Gastroesophageal sphincter (tissue), 4 donors: ENCODE results near the gene C11orf86. TPM values are rescaled to one million over a fixed set of nuclear protein-coding genes. Genes with fewer than 3 reads are reported as not detected.

Experiments
- ATAC-seq: fragments of 150-250 bp; one replicate; pipeline ENCODE4 v1.9.1; 2016; ENCODE audit warnings: mild to moderate bottlenecking, moderate library complexity
- H3K27ac ChIP-seq, 4 donors: fragments of 200-600 bp; sonication (generic) in 3 of 4; 1 replicate in 3 of 4; 2 replicates in 1 of 4; pipeline ENCODE4 v1.5.1; 2016 to 2019
- H3K27me3 ChIP-seq: fragments of 200-600 bp; sonication (generic); one replicate; pipeline ENCODE4 v1.5.1; 2019
- H3K36me3 ChIP-seq, 2 donors: fragments of 200-600 bp; sonication (generic); one replicate each; pipeline ENCODE4 v1.5.1; 2019; ENCODE audit warnings: control low read depth in 1 of 2
- H3K4me1 ChIP-seq, 3 donors: fragments of 200-600 bp; sonication (generic); 1 replicate in 2 of 3; 2 replicates in 1 of 3; pipeline ENCODE4 v1.5.1; 2016 to 2019; ENCODE audit warnings: control low read depth in 2 of 3
- H3K4me3 ChIP-seq, 2 donors: fragments of 200-600 bp; sonication (generic); one replicate each; pipeline ENCODE4 v1.5.1; 2019; ENCODE audit warnings: mild to moderate bottlenecking in 1 of 2, moderate library complexity in 1 of 2
- H3K9me3 ChIP-seq, 3 donors: fragments of 200-600 bp; sonication (generic); one replicate each; pipeline ENCODE4 v1.5.1; 2017 to 2019; ENCODE audit warnings: control low read depth in 2 of 3
- EP300 ChIP-seq: sonication (generic); formaldehyde crosslinking; IDR thresholded peaks from one replicate; pipeline ENCODE4 v1.6.1; 2017; ENCODE audit warnings: antibody characterized with exemption, mild to moderate bottlenecking
- POLR2A ChIP-seq, 2 donors: fragments of 450-650 bp; IDR thresholded peaks; one replicate each; pipeline ENCODE4 v1.6.1; 2017; ENCODE audit warnings: antibody characterized with exemption in 2 of 2, mild to moderate bottlenecking in 2 of 2, moderate library complexity in 1 of 2
- POLR2AphosphoS5 ChIP-seq: sonication (generic); formaldehyde crosslinking; IDR thresholded peaks from one replicate; pipeline ENCODE4 v1.6.1; 2017; ENCODE audit warnings: antibody characterized with exemption
- WGBS, 2 donors: methylation state at CpG; one replicate each; pipeline ENCODE4 v1.1.5; 2018; ENCODE audit warnings: low coverage in 1 of 2; 5-methylcytosine and 5-hydroxymethylcytosine counted together
- total RNA-seq, 4 donors: library from RNA; depleted of rRNA; stranded (reverse); fragments of >200 nt; gene quantifications; one replicate each; pipeline ENCODE4 v1.1.0, GENCODE V29; 2016
- TF ChIP-seq, protein P1 (sequence below), 4 experiments: fragments of 200-600 bp in 2 of 4; fragments of 450-650 bp in 2 of 4; sonication (generic) in 1 of 4; IDR thresholded peaks; one replicate each; pipeline ENCODE4 v1.5.1; 2017 to 2019; ENCODE audit warnings: antibody characterized with exemption in 4 of 4, mild to moderate bottlenecking in 2 of 4, moderate library complexity in 2 of 4

C11orf86 gene
- total RNA-seq, 4 donors from 2014 or later: not detected

DNA sequence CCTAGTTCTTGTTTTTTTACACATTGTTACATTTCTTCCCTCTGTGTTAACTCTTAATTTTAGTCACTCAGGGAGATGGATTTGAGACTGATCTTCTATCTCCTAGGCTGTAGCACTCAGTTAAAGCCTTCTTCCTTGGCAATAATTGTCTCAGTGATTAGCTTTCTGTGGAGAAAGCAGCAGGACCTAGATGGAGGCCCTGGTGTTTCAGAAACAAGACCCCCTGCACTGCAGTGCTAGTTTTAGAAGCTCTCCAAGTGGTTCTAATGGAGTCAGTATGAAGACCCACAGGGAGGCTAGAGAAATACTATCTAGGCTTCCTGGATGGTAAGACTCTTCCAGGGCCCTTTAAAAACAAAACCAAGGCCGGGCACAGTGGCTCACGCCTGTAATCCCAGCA lies 12.9 kb upstream of the C11orf86 start:
- H3K27ac ChIP-seq: no peak overlapping the region
- no peak overlapping the region for H3K4me3 ChIP-seq
- no peaks in the 10 kb centered on the region for H3K9me3 ChIP-seq
- no peak for ATAC-seq
- H3K4me1 ChIP-seq: peaks cover 0 to 14% (median 11%) of the 10 kb centered on the region in 3 donors
- TF ChIP-seq POLR2AphosphoS5 (no peak), POLR2A (IDR thresholded peaks at IDR 0.05) (no peak), EP300 (no peak)
- TF ChIP-seq, protein P1, sequence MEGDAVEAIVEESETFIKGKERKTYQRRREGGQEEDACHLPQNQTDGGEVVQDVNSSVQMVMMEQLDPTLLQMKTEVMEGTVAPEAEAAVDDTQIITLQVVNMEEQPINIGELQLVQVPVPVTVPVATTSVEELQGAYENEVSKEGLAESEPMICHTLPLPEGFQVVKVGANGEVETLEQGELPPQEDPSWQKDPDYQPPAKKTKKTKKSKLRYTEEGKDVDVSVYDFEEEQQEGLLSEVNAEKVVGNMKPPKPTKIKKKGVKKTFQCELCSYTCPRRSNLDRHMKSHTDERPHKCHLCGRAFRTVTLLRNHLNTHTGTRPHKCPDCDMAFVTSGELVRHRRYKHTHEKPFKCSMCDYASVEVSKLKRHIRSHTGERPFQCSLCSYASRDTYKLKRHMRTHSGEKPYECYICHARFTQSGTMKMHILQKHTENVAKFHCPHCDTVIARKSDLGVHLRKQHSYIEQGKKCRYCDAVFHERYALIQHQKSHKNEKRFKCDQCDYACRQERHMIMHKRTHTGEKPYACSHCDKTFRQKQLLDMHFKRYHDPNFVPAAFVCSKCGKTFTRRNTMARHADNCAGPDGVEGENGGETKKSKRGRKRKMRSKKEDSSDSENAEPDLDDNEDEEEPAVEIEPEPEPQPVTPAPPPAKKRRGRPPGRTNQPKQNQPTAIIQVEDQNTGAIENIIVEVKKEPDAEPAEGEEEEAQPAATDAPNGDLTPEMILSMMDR (IDR thresholded peaks at IDR 0.05): no peak
- H3K27me3 ChIP-seq: no peaks in the 10 kb centered on the region
- no CpG with 5 or more reads among the region's 2 CpGs for WGBS, 2 donors
- no peaks in the 10 kb centered on the region for H3K36me3 ChIP-seq

GRCh38 chr11:66962801-66963200 lies 12.3 kb upstream of the C11orf86 start:
- H3K27ac ChIP-seq: no peak overlapping the region
- no peaks in the 10 kb centered on the region for H3K9me3 ChIP-seq
- H3K4me3 ChIP-seq: no peak overlapping the region
- no peak for TF ChIP-seq POLR2A (IDR thresholded peaks at IDR 0.05)
- H3K4me1 ChIP-seq: peaks cover 0 to 8% (median 6%) of the 10 kb centered on the region in 3 donors
- no peak for ATAC-seq
- no peaks in the 10 kb centered on the region for H3K27me3 ChIP-seq
- no peaks in the 10 kb centered on the region for H3K36me3 ChIP-seq
- 86 to 89% methylated on average over 2 to 5 of the region's 5 CpGs for WGBS, 2 donors

GRCh38 chr11:66964495-66964894 lies 10.6 kb upstream of the C11orf86 start:
- Histone ChIP-seq H3K9me3 (no peaks in the 10 kb centered on the region), H3K27me3 (no peaks in the 10 kb centered on the region), H3K4me1 (no peaks in the 10 kb centered on the region), H3K36me3 (no peaks in the 10 kb centered on the region), H3K4me3 (no peak overlapping the region), H3K27ac (no peak overlapping the region)
- TF ChIP-seq EP300 (no peak), POLR2A (IDR thresholded peaks at IDR 0.05) (no peak), POLR2AphosphoS5 (no peak)
- TF ChIP-seq, protein P1 (IDR thresholded peaks at IDR 0.05): no peak
- WGBS, 2 donors: 81 to 83% methylated on average over 1 to 3 of the region's 3 CpGs
- ATAC-seq: no peak

DNA sequence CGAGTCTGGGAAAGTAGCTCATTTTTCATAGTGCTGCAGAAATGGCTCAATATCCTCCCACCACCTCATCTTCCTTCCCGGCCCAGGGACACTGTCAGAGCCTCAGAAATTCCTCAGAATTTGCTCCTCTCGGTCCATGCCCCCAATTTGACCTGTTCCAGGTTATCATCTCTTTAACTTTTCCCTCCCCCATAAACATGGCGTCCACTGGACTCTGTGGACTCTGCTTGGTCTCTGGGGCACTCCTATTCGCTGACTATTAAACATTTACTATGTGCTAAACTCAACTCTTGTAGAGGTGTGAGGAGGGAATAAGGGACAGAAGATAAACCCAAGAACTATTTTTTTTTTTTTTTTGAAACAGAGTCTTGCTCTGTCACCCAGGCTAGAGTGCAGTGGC lies 8.8 kb upstream of the C11orf86 start:
- H3K4me3 ChIP-seq: no peak overlapping the region
- no peaks in the 10 kb centered on the region for H3K27me3 ChIP-seq
- H3K4me1 ChIP-seq: no peaks in the 10 kb centered on the region
- no peaks in the 10 kb centered on the region for H3K9me3 ChIP-seq
- 69 to 90% methylated on average over 2 to 5 of the region's 5 CpGs for WGBS, 2 donors
- no peak for ATAC-seq
- H3K36me3 ChIP-seq: no peaks in the 10 kb centered on the region
- no peak overlapping the region for H3K27ac ChIP-seq
- TF ChIP-seq POLR2AphosphoS5: no peak

DNA sequence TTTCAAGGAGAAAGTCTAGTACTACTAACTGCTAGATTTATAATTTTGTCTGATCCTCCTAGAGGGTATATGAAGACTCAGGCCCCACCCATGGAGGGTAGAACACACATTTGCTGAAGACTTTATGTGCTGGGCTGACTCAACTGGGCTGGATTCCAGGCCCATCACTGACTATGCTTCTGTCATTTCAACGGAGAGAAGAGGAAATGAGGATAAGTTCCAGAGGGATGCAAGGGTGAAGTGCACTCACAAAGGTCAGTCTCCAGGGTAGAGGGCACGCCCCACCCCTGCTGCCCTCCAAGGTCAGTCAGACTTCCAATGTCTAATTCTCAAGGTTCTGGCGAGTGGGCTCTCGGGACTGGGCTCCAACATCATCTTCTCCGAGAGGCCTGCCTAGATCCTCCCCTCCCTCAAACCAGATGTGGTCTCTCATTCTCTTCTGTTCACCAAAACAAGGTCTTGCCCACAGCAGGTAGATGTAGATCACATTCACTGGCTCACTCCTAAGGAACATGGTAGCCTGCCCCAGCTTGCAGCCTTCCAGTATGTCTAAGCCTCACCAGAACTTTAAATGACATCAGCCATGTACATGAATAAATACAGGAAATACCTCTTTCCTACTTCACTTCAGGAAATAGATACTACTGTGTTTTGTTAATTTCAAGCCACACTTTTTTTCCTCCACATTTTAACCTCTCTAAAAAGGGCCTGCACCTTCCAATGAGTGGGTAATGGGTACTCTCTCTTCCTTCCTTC lies 7.3 kb upstream of the C11orf86 start:
- no peak for ATAC-seq
- WGBS, 2 donors: 43% methylated on average over 3 of the region's 5 CpGs; no CpG with 5 or more reads in 1 of the 2 donors
- no peaks in the 10 kb centered on the region for H3K36me3 ChIP-seq

More for the DNA sequence above, 7.3 kb upstream of the C11orf86 start:
- Histone ChIP-seq H3K9me3 (no peaks in the 10 kb centered on the region), H3K4me3 (no peak overlapping the region), H3K4me1 (no peaks in the 10 kb centered on the region), H3K27me3 (no peaks in the 10 kb centered on the region), H3K27ac (peak overlapping the region in 1 of 4 donors; percentile 19)
- TF ChIP-seq, protein P1 (IDR thresholded peaks at IDR 0.05): no peak
- no peak for TF ChIP-seq EP300
- no peak for TF ChIP-seq POLR2A (IDR thresholded peaks at IDR 0.05)
- no peak for TF ChIP-seq POLR2AphosphoS5
